Measurements from ENCODE around the gene FYN. TPM values are rescaled to one million over a fixed set of nuclear protein-coding genes. Genes with fewer than 3 reads are reported as not detected.

FYN gene
- total RNA-seq, 2 donors from 2014 or later, result 273 to 443 TPM

DNA sequence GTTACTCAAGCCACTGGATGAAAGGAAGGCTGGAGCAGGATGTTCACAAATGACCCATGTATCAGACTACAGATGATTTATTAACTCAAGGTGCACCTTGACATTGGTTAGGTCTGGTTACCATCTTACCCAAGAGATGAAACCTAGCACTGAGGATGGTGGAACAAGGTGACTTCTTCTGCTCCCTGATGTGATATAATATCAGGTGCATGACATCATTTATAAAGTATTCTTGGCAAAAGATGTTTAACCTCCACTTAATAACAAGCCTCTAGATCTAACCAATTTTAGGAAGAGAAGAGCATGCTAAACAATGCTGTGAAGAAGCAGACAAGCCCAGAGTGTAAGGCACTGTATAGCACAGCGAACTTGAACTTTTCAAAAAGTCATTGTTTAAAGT, 100.9 kb downstream of the FYN start:
- Mint-ChIP-seq H3K36me3 (peaks cover 14% of the 10 kb centered on the region), H3K4me3 (no peak overlapping the region), H3K27me3 (no peaks in the 10 kb centered on the region), H3K27ac (peak overlapping the region in 1 of 2 donors; percentile 99), H3K9me3 (peaks cover 2% of the 10 kb centered on the region), H3K4me1 (ENCODE audit: low read depth in 2 of 2) (peaks cover 79 to 87% of the 10 kb centered on the region in 2 donors)
- ATAC-seq (no peak), DNase-seq (ENCODE audit: low spot score) (no peak)

DNA sequence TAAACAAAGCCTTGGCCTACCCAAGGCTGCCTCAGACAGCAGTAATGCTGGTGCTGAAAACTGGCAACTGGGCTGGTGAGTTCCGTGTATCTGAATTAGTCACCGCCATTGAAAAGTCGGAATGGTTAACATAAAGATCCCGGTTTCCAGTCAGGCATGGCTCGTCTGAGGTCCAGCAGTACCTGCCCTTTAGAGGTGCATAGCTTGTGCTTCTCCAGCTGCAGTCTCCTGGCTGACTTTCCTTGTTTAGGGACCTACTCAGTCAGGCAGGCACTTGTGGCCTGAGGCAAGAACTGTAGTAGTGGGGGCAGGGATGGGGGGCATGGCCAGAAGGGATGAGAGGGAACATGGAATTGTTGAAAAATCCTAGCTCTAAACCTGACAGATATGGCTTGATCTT, 101.6 kb downstream of the FYN start:
- ATAC-seq (no peak), DNase-seq (ENCODE audit: low spot score) (no peak)
- H3K36me3 Mint-ChIP-seq, result peaks cover 14% of the 10 kb centered on the region
- peaks cover 79 to 87% of the 10 kb centered on the region in 2 donors for H3K4me1 Mint-ChIP-seq (ENCODE audit: low read depth in 2 of 2)
- no peaks in the 10 kb centered on the region for H3K27me3 Mint-ChIP-seq
- H3K4me3 Mint-ChIP-seq, result peak overlapping the region; percentile 43
- H3K27ac Mint-ChIP-seq, result peak overlapping the region in 1 of 2 donors; percentile 99
- peaks cover 2% of the 10 kb centered on the region for H3K9me3 Mint-ChIP-seq

DNA sequence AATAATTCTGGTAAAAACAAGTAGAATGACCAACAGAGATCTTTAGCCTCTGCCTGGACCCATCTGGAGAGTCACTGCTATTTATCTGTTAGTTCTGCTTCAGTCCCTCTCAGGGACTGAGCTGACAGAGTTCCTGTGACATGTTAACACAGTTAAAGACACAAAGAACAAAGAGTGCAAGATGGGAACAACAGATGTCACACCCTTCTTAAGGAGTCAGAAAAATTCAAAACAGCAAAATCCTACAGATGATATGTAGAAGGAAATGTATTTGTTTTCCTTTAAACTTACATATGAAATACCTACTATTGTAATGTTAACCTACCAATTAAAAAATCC, 102.2 kb downstream of the FYN start:
- Mint-ChIP-seq H3K36me3 (peaks cover 14% of the 10 kb centered on the region), H3K4me1 (ENCODE audit: low read depth in 2 of 2) (peaks cover 83 to 87% of the 10 kb centered on the region in 2 donors), H3K27ac (peak overlapping the region in 1 of 2 donors; percentile 99), H3K9me3 (peaks cover 2% of the 10 kb centered on the region), H3K4me3 (peak overlapping the region; percentile 43), H3K27me3 (no peaks in the 10 kb centered on the region)
- DNase-seq (ENCODE audit: low spot score) (no peak), ATAC-seq (no peak)

DNA sequence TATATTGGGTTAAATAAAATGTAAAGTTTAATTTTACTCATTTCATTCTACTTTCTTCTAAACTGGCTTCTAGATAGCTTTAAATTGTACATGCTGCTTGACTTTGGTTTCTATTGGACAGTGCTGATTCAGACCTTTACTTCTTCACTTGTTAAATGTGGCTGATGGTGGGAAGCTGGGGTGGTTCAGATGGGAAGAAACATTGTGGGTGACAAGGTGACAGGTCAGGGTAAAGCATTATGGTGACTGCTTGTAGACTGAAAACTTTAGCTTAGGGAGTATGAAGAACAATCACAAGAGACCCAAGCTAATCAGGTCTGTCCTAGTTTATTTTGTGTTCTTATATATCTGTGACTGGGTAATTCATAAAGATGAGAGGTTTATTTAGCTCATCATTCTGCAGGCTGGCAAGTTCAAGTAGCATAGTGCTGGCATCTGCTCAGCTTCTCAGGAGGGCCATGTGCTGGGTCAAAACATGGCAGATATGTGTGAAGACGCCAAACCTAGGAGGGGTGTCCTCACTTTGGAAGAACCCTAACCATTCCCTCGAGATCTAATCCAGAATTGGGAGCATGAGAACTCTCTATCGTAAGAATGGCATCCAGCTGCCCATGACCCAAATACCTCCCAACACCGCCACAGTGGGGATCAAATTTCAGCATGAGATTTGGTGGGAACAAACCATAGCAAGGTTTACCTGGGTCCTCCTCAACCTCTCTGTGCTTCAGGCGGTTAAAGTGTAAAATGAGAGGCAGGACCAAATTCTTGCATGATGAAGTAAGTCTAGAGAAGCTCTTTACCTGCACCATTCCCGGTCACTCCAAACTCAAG, 102.8 kb downstream of the FYN start:
- Mint-ChIP-seq H3K4me3 (peak overlapping the region; percentile 90), H3K9me3 (peaks cover 2% of the 10 kb centered on the region)
- no peak for DNase-seq (ENCODE audit: low spot score)

DNA sequence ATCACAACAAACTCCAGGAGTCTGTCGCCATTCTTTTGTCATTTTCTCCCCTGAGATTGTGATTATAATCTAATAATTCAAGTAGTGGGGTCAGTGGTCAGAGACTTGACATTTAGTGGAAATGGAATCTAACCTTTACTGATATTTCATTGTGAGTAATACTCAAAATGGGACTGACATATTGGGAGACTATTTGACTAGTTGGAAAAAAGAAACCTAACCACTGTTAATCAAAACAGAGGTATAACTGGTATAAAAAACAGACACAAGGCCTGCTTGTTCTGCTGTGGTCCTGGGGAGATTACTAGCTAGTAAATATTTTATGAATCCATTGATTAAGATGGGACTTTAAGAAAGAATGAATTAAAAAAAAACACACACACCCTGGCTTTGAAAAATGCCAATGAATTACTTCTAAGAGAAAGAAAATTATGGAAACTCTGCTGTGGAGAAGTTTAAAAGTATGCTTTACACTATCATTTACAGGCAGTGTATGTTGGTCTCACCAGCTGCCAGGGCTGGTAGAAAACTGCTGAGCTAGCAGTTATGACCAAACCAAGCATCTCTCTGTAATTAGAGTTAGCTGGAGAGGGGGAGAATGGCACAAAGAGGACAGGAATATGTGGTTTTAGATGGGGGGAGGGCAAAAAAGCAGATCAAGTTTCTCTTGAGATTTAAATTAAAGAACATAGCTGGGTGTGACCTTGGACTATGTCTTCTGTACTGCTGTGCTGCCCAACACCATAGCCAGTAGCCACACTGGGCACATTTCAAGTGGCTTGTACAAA, 103.7 kb downstream of the FYN start:
- H3K9me3 Mint-ChIP-seq, result peaks cover 2% of the 10 kb centered on the region

More for the DNA sequence above, 102.8 kb downstream of the FYN start:
- peaks cover 85 to 87% of the 10 kb centered on the region in 2 donors for H3K4me1 Mint-ChIP-seq (ENCODE audit: low read depth in 2 of 2)
- peaks cover 14% of the 10 kb centered on the region for H3K36me3 Mint-ChIP-seq
- ATAC-seq, result peak; percentile 81 to 87
- H3K27me3 Mint-ChIP-seq, result no peaks in the 10 kb centered on the region
- H3K27ac Mint-ChIP-seq, result peak overlapping the region in 1 of 2 donors; percentile 99

DNA sequence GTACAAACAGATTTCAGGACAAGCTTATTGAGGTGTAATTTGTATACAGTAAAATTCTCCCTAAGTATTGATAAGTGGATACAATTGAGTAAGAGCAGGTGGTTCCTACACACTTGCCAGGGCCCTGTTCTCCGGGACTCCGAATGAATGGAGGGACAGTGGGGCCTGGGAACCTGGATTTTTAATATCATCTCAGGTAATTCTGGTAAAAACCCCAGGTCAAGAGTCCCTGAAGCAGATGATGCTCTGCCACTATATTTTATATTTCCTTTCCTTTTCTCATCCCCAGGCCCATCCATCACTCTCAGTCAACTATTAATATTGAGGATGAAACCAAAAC, 104.9 kb downstream of the FYN start:
- DNase-seq (ENCODE audit: low spot score), result no peak

More for the DNA sequence above, 103.7 kb downstream of the FYN start:
- ATAC-seq (no peak), DNase-seq (ENCODE audit: low spot score) (no peak)
- Mint-ChIP-seq H3K4me1 (ENCODE audit: low read depth in 2 of 2) (peaks cover 84 to 87% of the 10 kb centered on the region in 2 donors), H3K4me3 (peak overlapping the region; percentile 90), H3K27me3 (no peaks in the 10 kb centered on the region), H3K36me3 (peaks cover 17% of the 10 kb centered on the region), H3K27ac (peak overlapping the region in 1 of 2 donors; percentile 99)

DNA sequence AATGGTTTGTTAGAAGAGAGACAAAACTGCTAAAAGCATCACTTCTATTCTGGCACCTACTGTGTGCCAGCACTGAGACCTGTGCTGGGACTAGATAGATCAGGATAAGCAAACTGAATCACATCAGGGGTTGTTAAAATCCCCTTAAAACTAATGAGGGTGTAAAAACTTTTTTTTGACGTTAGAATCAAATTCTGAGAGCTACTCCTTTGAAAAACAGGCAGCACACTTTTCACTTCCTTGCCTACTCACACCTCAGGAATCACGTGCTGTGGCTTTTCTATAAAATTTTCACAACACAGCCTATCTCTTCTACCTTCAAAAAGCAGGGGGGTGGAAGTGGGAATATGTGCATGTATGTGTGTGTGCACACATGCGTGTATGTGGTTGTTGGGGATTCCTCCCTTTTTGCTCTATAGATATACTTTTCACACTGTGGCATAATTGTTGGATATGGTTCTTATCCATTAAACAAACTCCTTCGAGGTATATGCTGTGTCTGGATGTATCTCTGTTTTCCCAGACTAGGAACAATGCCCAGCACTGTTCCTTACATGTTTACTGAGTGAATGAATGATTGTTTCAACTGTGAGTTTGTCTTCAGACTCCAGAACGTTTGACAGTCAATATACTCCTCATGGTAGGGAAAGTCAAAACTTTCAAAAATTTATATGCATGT, 105.4 kb downstream of the FYN start:
- ATAC-seq (no peak), DNase-seq (ENCODE audit: low spot score) (no peak)
- H3K36me3 Mint-ChIP-seq, result peaks cover 20% of the 10 kb centered on the region
- H3K27me3 Mint-ChIP-seq, result no peaks in the 10 kb centered on the region
- H3K27ac Mint-ChIP-seq, result peak overlapping the region in 1 of 2 donors; percentile 99
- peaks cover 2% of the 10 kb centered on the region for H3K9me3 Mint-ChIP-seq
- H3K4me3 Mint-ChIP-seq, result peak overlapping the region; percentile 90
- peaks cover 85 to 98% of the 10 kb centered on the region in 2 donors for H3K4me1 Mint-ChIP-seq (ENCODE audit: low read depth in 2 of 2)

More for the DNA sequence above, 104.9 kb downstream of the FYN start:
- Mint-ChIP-seq H3K4me1 (ENCODE audit: low read depth in 2 of 2) (peaks cover 82 to 93% of the 10 kb centered on the region in 2 donors), H3K27ac (peak overlapping the region in 1 of 2 donors; percentile 99), H3K27me3 (no peaks in the 10 kb centered on the region), H3K9me3 (peaks cover 2% of the 10 kb centered on the region), H3K36me3 (peaks cover 20% of the 10 kb centered on the region), H3K4me3 (peak overlapping the region; percentile 90)
- no peak for ATAC-seq

DNA sequence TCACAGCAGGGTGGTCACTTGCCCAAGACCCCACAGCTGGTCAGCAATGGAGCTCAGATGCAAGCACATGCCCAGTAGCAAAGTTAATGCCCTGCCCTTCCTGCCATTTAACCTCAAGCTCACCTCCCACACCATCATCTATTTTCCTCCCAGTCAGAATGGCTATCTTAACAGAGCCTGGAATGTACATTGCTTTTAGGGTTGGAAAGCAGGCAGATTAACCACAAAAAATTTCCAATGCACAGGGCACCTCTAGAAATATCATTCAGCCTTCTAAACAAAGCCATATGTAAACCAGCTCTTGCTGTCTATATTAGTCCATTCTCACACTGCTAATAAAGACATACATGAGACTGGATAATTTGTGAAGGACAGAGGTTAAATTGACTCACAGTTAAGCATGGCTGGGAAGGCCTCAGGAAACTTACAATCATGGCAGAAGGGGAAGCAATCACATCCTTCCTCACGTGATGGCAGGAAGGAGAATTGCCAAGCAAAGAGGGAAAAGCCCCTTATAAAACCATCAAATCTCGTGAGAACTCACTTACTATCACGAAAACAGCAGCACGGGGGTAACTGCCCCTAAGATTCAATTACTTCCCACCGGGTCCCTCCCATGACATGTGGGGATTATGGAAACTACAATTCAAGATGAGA, 106.9 kb downstream of the FYN start:
- Mint-ChIP-seq H3K27me3 (no peaks in the 10 kb centered on the region), H3K4me1 (ENCODE audit: low read depth in 2 of 2) (peaks cover 87 to 100% of the 10 kb centered on the region in 2 donors), H3K9me3 (peaks cover 2% of the 10 kb centered on the region), H3K36me3 (peaks cover 17% of the 10 kb centered on the region), H3K27ac (peak overlapping the region in 1 of 2 donors; percentile 99), H3K4me3 (peak overlapping the region; percentile 90)
- no peak for ATAC-seq
- no peak for DNase-seq (ENCODE audit: low spot score)

DNA sequence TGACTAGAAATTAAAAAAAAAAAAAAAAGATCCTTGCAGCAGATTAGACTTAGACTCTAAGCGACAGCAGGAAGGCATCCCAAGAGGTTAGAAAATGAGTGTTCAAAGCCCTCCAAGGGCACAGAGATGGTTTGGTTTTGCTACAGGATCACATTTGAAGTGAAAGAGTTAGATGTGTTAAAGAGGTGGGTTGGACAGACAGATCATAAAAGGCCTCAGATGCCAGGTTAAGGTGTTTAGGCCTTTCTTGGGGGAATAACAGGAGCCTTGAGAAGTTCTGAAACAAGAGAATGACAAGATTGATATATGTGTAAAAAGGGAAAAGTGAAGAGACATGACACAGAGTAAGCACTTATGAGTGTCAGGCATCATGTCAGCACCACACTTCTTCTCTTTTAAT, 107.5 kb downstream of the FYN start:
- Mint-ChIP-seq H3K27ac (peak overlapping the region in 1 of 2 donors; percentile 99), H3K9me3 (peaks cover 2% of the 10 kb centered on the region), H3K4me3 (peak overlapping the region; percentile 90), H3K4me1 (ENCODE audit: low read depth in 2 of 2) (peaks cover 87 to 100% of the 10 kb centered on the region in 2 donors), H3K27me3 (no peaks in the 10 kb centered on the region), H3K36me3 (peaks cover 17% of the 10 kb centered on the region)
- peak in 1 of 2 donors; percentile 29 for ATAC-seq
- DNase-seq (ENCODE audit: low spot score), result no peak

DNA sequence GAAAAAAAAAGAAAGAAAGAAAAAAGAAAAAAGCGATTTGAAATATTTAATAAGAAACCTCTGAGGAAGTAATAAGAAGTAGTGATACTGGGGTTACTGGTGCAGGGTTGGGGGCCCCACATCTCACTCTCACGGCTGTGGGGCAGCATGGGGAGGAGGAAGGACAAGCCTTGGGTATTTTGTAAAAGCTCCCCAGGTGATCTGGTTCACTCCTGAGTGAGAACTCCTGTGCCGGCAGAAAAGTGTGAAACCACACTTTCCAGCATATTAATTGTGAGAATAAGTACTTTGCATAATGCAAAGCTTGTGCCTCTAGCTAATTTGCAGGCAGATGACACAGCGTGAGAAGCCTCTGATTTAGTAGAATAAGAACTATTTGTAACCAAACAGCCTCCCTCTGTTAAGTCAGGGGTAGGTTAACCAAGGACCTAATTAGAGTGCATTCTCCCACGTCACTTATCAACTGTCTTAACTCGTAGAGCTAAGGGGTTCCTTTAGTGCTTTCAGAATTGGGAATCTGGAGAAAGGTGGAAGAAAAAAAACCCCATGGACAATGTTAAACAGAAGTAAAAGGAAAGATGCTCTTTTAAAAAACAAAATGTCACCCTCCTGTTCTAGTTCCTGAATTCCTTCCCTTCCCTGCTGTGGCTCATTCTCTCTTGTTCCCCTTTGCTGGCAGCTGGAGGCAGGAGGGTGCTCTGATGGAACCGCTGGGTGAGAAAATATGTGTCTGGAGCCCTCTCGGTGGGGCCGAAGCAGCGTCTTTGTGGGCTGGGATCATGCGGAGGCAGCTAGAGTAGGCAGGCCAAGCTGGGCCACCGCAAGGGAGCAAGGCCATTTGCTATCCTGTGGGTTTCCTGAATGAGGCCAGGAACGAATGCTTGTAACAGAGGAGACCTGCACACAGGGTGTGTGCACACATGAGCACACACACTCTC, 108.7 kb downstream of the FYN start:
- Mint-ChIP-seq H3K9me3 (no peaks in the 10 kb centered on the region), H3K36me3 (peaks cover 11% of the 10 kb centered on the region), H3K27me3 (no peaks in the 10 kb centered on the region), H3K4me3 (peak overlapping the region; percentile 90), H3K27ac (peak overlapping the region in 1 of 2 donors; percentile 99), H3K4me1 (ENCODE audit: low read depth in 2 of 2) (peaks cover 88 to 100% of the 10 kb centered on the region in 2 donors)
- DNase-seq (ENCODE audit: low spot score) (peak; percentile 86), ATAC-seq (peak; percentile 76 to 82)

DNA sequence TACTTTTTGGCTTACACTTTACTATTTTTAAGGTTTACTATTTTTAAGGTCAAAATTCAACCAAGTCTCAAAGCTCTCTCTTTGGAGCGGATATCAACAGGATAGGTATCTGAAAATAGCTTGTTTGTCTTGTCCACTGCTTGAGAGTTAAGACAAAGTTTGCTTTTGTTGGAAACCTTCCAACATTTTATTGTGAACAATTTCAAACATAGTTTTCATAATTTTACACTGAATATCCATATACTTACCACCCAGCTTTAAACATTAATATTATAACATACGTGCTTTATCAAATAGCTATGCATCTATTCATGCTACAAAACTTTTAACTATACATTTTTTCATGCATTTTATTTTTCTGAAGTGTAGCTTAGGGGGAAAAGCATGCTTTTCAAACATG, 109.9 kb downstream of the FYN start:
- H3K9me3 Mint-ChIP-seq, result no peaks in the 10 kb centered on the region
- no peak for DNase-seq (ENCODE audit: low spot score)
- peaks cover 88 to 100% of the 10 kb centered on the region in 2 donors for H3K4me1 Mint-ChIP-seq (ENCODE audit: low read depth in 2 of 2)
- H3K4me3 Mint-ChIP-seq, result peak overlapping the region; percentile 90
- H3K36me3 Mint-ChIP-seq, result peaks cover 6% of the 10 kb centered on the region
- no peaks in the 10 kb centered on the region for H3K27me3 Mint-ChIP-seq
- ATAC-seq, result no peak
- peak overlapping the region in 1 of 2 donors; percentile 99 for H3K27ac Mint-ChIP-seq

DNA sequence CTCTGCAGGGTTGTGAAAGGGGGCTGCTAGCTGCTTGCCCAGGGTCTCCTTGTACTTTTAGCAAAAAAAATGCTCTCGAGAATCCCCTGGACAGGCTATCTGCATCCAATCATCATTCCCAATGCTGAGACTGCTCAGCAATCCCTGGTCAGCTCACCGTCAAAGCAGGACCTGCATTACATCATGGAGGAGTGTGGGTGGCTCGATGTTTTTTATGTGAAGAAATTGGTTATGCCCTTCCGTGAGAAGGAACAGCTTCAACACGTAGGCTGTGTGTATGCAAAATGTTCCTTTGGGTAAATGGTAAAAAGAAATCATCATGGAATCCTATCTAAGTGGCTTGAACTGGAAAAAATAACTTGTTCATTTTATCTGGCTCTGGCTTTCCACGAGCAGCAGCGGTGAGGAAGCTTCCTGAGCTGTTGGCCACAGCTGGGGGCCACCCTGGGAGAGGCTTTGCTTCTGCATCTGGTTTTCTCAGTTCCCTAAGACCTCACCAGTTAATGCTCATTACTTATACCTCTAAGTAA, 111.4 kb downstream of the FYN start:
- Mint-ChIP-seq H3K27ac (peak overlapping the region in 1 of 2 donors; percentile 99), H3K4me3 (peak overlapping the region; percentile 61), H3K4me1 (ENCODE audit: low read depth in 2 of 2) (peaks cover 87 to 100% of the 10 kb centered on the region in 2 donors), H3K36me3 (peaks cover 6% of the 10 kb centered on the region), H3K9me3 (no peaks in the 10 kb centered on the region), H3K27me3 (no peaks in the 10 kb centered on the region)
- DNase-seq (ENCODE audit: low spot score), result no peak
- no peak for ATAC-seq
